Lung microvascular endothelial cell (primary cell): Measurements from ENCODE around the gene AIFM2. TPM values are rescaled to one million over a fixed set of nuclear protein-coding genes. Genes with fewer than 3 reads are reported as not detected.
"Not testable (repeated sequence)": the region's sequence is repeated elsewhere in the genome, so short reads cannot be mapped to it uniquely, and the experiment has no call there.

Experiments used
- DNase-seq, 2 donors: peaks; one replicate each; pipeline versions ENCODE4 v3.0.0 to v3.0.0-alpha.2; 2010; ENCODE audit warnings: low read depth in 2 of 2
- total RNA-seq: library from RNA; depleted of rRNA; stranded (reverse); fragments of >200 nt; gene quantifications from 2 replicates; pipeline ENCODE4 v1.2.1, GENCODE V29; 2014

AIFM2 gene
- total RNA-seq, 1 donor from 2014 or later: 0.40 TPM

GRCh38 chr10:70094250-70094649 lies 38.4 kb downstream of the AIFM2 start:
- no peak for DNase-seq

- no peak for DNase-seq
These were observed 39.2 kb downstream of the AIFM2 start for GRCh38 chr10:70093335-70093944.

- no peak for DNase-seq
These were observed 40.3 kb downstream of the AIFM2 start for GRCh38 chr10:70092389-70092718.

GRCh38 chr10:70090951-70091350 lies 41.7 kb downstream of the AIFM2 start:
- DNase-seq: no peak

- no peak for DNase-seq
These were observed 42.6 kb downstream of the AIFM2 start for GRCh38 chr10:70090013-70090412.

GRCh38 chr10:70088308-70088698 lies 44.3 kb downstream of the AIFM2 start:
- DNase-seq: no peak

- DNase-seq: no peak
These were observed 44.9 kb downstream of the AIFM2 start for GRCh38 chr10:70087616-70088307.

- no peak for DNase-seq
These were observed 46.5 kb downstream of the AIFM2 start for GRCh38 chr10:70085975-70086613.

- no peak for DNase-seq
These were observed 48.4 kb downstream of the AIFM2 start for GRCh38 chr10:70084189-70084588.

- not testable (repeated sequence) for DNase-seq
These were observed 51.8 kb downstream of the AIFM2 start for GRCh38 chr10:70080789-70081188.

- DNase-seq: no peak
These were observed 53.7 kb downstream of the AIFM2 start for GRCh38 chr10:70078937-70079336.

- DNase-seq: no peak
These were observed 54.3 kb downstream of the AIFM2 start for GRCh38 chr10:70078329-70078728.

GRCh38 chr10:70074971-70075370 lies 57.7 kb downstream of the AIFM2 start:
- DNase-seq: no peak

GRCh38 chr10:70074165-70074564 lies 58.5 kb downstream of the AIFM2 start:
- no peak for DNase-seq

GRCh38 chr10:70070834-70071233 lies 61.8 kb downstream of the AIFM2 start:
- DNase-seq: no peak

GRCh38 chr10:70069346-70069745 lies 63.3 kb downstream of the AIFM2 start:
- DNase-seq: no peak

- DNase-seq: no peak
These were observed 63.7 kb downstream of the AIFM2 start for GRCh38 chr10:70068925-70069324.

GRCh38 chr10:70067586-70067985 lies 65.0 kb downstream of the AIFM2 start:
- no peak for DNase-seq

GRCh38 chr10:70066190-70066589 lies 66.4 kb downstream of the AIFM2 start:
- no peak for DNase-seq

- no peak for DNase-seq
These were observed 68.1 kb downstream of the AIFM2 start for GRCh38 chr10:70064486-70064885.

- no peak for DNase-seq
These were observed 69.1 kb downstream of the AIFM2 start for GRCh38 chr10:70063418-70064098.
